Measurements from ENCODE around the gene EYA3. TPM values are rescaled to one million over a fixed set of nuclear protein-coding genes. Genes with fewer than 3 reads are reported as not detected.

Gene EYA3
- total and polyA plus RNA-seq, 10 of the 15 experiments (the other 5 are each of a cell fraction or from before 2014, with no cell fraction given): 13.0 to 46.6 (median 23.4) TPM

DNA sequence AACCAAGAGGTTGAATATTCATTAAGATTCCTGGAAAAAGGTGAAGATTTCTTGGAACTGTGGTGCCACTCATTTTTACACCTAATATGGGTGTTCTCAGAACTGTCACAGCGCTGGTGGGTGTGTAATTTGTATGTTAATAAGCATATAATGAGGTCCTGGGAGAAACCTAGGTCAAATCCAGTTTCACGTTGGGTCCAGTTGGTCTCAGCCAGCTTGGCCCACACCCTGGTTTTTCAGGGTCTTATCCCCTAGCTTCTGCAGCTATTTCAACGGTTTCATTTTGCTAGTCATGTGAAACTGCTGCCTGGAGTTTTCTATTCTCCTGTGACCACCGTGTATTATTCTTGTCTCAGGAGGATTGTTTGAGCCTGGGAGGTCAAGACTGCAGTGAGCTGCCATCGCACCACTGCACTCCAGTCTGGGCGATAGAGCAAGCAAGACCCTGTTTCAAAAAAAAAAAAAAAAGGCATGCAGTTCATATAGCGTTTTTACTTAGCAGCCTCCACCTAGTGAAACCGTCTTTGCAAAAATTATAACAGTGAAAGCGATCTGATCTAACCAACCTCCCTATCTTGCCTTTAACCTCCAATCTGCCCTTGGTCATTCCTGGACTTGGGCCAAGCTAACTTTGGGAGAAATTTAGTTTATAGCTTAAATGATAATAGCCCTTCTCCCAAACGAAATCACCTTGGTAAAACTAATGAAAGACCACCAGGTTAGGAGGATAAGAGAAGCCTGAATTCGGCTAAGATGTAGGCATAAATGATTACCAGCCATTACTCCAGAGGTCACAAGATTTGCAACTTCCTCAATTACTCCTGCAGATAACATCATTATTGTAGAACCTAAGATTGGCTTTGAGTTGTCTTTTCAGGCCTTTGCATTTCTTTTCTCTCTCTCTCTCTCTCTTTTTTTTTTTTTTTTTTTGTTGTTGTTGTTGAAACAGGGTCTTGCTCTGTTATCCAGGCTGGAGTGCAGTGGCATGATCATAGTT lies 44.1 kb upstream of the EYA3 start (continued):
- TF ChIP-seq, protein P1, sequence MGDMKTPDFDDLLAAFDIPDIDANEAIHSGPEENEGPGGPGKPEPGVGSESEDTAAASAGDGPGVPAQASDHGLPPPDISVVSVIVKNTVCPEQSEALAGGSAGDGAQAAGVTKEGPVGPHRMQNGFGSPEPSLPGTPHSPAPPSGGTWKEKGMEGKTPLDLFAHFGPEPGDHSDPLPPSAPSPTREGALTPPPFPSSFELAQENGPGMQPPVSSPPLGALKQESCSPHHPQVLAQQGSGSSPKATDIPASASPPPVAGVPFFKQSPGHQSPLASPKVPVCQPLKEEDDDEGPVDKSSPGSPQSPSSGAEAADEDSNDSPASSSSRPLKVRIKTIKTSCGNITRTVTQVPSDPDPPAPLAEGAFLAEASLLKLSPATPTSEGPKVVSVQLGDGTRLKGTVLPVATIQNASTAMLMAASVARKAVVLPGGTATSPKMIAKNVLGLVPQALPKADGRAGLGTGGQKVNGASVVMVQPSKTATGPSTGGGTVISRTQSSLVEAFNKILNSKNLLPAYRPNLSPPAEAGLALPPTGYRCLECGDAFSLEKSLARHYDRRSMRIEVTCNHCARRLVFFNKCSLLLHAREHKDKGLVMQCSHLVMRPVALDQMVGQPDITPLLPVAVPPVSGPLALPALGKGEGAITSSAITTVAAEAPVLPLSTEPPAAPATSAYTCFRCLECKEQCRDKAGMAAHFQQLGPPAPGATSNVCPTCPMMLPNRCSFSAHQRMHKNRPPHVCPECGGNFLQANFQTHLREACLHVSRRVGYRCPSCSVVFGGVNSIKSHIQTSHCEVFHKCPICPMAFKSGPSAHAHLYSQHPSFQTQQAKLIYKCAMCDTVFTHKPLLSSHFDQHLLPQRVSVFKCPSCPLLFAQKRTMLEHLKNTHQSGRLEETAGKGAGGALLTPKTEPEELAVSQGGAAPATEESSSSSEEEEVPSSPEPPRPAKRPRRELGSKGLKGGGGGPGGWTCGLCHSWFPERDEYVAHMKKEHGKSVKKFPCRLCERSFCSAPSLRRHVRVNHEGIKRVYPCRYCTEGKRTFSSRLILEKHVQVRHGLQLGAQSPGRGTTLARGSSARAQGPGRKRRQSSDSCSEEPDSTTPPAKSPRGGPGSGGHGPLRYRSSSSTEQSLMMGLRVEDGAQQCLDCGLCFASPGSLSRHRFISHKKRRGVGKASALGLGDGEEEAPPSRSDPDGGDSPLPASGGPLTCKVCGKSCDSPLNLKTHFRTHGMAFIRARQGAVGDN (IDR thresholded peaks at IDR 0.05): 0 out of 2 replicates have a peak, but pooled peaks have one; percentile 25
- TF ChIP-seq MYC (IDR thresholded peaks at IDR 0.05; ENCODE audit: insufficient read depth, insufficient read length, insufficient replicate concordance, low read length, severe bottlenecking): no peak
- no peak for TF ChIP-seq IRF4 (IDR thresholded peaks at IDR 0.05; ENCODE audit: low read depth, low read length)
- TF ChIP-seq POU2F2 (IDR thresholded peaks at IDR 0.05; ENCODE audit: borderline replicate concordance, low read depth, low read length): no peak
- TF ChIP-seq, protein P2, sequence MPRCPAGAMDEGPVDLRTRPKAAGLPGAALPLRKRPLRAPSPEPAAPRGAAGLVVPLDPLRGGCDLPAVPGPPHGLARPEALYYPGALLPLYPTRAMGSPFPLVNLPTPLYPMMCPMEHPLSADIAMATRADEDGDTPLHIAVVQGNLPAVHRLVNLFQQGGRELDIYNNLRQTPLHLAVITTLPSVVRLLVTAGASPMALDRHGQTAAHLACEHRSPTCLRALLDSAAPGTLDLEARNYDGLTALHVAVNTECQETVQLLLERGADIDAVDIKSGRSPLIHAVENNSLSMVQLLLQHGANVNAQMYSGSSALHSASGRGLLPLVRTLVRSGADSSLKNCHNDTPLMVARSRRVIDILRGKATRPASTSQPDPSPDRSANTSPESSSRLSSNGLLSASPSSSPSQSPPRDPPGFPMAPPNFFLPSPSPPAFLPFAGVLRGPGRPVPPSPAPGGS (IDR thresholded peaks at IDR 0.05; ENCODE audit: borderline replicate concordance, insufficient read depth, low read depth, low read length, poor library complexity, severe bottlenecking): peak; percentile 65
- TF ChIP-seq, protein P3, sequence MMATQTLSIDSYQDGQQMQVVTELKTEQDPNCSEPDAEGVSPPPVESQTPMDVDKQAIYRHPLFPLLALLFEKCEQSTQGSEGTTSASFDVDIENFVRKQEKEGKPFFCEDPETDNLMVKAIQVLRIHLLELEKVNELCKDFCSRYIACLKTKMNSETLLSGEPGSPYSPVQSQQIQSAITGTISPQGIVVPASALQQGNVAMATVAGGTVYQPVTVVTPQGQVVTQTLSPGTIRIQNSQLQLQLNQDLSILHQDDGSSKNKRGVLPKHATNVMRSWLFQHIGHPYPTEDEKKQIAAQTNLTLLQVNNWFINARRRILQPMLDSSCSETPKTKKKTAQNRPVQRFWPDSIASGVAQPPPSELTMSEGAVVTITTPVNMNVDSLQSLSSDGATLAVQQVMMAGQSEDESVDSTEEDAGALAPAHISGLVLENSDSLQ (IDR thresholded peaks at IDR 0.05): peak; percentile 42
- no peak for TF ChIP-seq CBX5 (IDR thresholded peaks at IDR 0.05; ENCODE audit: low read depth)
- TF ChIP-seq, protein P4, sequence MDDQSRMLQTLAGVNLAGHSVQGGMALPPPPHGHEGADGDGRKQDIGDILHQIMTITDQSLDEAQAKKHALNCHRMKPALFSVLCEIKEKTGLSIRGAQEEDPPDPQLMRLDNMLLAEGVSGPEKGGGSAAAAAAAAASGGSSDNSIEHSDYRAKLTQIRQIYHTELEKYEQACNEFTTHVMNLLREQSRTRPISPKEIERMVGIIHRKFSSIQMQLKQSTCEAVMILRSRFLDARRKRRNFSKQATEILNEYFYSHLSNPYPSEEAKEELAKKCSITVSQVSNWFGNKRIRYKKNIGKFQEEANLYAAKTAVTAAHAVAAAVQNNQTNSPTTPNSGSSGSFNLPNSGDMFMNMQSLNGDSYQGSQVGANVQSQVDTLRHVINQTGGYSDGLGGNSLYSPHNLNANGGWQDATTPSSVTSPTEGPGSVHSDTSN (IDR thresholded peaks at IDR 0.05; ENCODE audit: insufficient replicate concordance, low read depth, low read length): no peak
- TF ChIP-seq IKZF1 (conservative IDR thresholded peaks at IDR 0.05): peak; percentile 61
- peak; percentile 59; the same call in 1 of the 2 replicates for TF ChIP-seq MTA2 (IDR thresholded peaks at IDR 0.05; ENCODE audit: low read depth)
- TF ChIP-seq SP1 (IDR thresholded peaks at IDR 0.05; ENCODE audit: low read depth, low read length): no peak
- TF ChIP-seq NFIC (IDR thresholded peaks at IDR 0.05; ENCODE audit: low read depth, low read length): peak; percentile 21; the same call in 1 of the 2 replicates
- TF ChIP-seq POLR2AphosphoS5 (IDR thresholded peaks at IDR 0.05; ENCODE audit: low read length): no peak
- peak; percentile 36; the same call in 1 of the 2 replicates for TF ChIP-seq YY1 (IDR thresholded peaks at IDR 0.05; ENCODE audit: low read depth, low read length)
- TF ChIP-seq, protein P5, sequence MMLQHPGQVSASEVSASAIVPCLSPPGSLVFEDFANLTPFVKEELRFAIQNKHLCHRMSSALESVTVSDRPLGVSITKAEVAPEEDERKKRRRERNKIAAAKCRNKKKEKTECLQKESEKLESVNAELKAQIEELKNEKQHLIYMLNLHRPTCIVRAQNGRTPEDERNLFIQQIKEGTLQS (IDR thresholded peaks at IDR 0.05; ENCODE audit: borderline replicate concordance, extremely low read depth, low read depth, low read length): no peak
- TF ChIP-seq GATAD2B (conservative IDR thresholded peaks at IDR 0.05; ENCODE audit: low read depth): peak; percentile 79; the same call in 1 of the 2 replicates
- TF ChIP-seq SMC3 (IDR thresholded peaks at IDR 0.05; ENCODE audit: borderline replicate concordance, low read length): no peak
- TF ChIP-seq, protein P6, sequence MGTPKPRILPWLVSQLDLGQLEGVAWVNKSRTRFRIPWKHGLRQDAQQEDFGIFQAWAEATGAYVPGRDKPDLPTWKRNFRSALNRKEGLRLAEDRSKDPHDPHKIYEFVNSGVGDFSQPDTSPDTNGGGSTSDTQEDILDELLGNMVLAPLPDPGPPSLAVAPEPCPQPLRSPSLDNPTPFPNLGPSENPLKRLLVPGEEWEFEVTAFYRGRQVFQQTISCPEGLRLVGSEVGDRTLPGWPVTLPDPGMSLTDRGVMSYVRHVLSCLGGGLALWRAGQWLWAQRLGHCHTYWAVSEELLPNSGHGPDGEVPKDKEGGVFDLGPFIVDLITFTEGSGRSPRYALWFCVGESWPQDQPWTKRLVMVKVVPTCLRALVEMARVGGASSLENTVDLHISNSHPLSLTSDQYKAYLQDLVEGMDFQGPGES (IDR thresholded peaks at IDR 0.05): no peak
